ENCODE results near the gene OAS3. TPM values are rescaled to one million over a fixed set of nuclear protein-coding genes. Genes with fewer than 3 reads are reported as not detected.

The OAS3 gene
- total and polyA plus RNA-seq, 8 donors = 1.7 to 8.8 (median 3.6) TPM

DNA sequence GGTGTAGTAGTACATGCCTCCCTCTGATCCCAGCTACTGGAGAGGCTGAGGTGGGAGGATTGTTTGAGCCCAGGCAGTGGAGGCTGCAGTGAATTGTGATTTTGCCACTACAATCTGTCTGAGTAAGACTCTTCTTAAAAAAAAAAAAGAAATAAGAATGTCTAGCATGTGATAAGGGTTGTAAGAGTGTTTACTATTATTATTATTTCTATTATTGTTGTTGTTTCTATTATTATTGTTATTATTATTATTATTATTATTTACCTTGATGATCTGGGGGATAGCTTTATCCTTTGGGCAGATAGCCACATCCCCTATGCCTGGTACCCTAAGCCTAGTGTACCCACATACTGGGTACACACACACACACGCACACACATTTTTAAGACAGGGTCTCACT is 4.3 kb downstream of the OAS3 start:
- no peak for DNase-seq
- no peak for FAIRE-seq
- no peaks in the 10 kb centered on the region for H3K36me3 ChIP-seq
- no peak for ATAC-seq
- intact Hi-C loops (cut with DNase I) = no loop called here
- H3K27ac ChIP-seq = no peak overlapping the region
- peaks cover 0 to 10% (median 6%) of the 10 kb centered on the region in 3 donors for H3K4me1 ChIP-seq
- H3K27me3 ChIP-seq = no peaks in the 10 kb centered on the region
- H3K4me3 ChIP-seq = no peak overlapping the region
- WGBS, 2 donors = 94 to 100% methylated on average over 1 of the region's 1 CpG
- TF ChIP-seq, protein P1, sequence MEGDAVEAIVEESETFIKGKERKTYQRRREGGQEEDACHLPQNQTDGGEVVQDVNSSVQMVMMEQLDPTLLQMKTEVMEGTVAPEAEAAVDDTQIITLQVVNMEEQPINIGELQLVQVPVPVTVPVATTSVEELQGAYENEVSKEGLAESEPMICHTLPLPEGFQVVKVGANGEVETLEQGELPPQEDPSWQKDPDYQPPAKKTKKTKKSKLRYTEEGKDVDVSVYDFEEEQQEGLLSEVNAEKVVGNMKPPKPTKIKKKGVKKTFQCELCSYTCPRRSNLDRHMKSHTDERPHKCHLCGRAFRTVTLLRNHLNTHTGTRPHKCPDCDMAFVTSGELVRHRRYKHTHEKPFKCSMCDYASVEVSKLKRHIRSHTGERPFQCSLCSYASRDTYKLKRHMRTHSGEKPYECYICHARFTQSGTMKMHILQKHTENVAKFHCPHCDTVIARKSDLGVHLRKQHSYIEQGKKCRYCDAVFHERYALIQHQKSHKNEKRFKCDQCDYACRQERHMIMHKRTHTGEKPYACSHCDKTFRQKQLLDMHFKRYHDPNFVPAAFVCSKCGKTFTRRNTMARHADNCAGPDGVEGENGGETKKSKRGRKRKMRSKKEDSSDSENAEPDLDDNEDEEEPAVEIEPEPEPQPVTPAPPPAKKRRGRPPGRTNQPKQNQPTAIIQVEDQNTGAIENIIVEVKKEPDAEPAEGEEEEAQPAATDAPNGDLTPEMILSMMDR (IDR thresholded peaks at IDR 0.05) = no peak
- no peaks in the 10 kb centered on the region for H3K9me3 ChIP-seq

GRCh38 chr12:112944024-112944690 is 5.9 kb downstream of the OAS3 start:
- no peak overlapping the region for H3K4me3 ChIP-seq
- no peaks in the 10 kb centered on the region for H3K36me3 ChIP-seq
- TF ChIP-seq, protein P1 (IDR thresholded peaks at IDR 0.05) = no peak
- no peak overlapping the region for H3K27ac ChIP-seq
- intact Hi-C loops (cut with DNase I) = no loop called here
- DNase-seq (no peak), FAIRE-seq (no peak), ATAC-seq (no peak)
- H3K27me3 ChIP-seq = no peaks in the 10 kb centered on the region
- WGBS, 2 donors = 96 to 97% methylated on average over 15 of the region's 15 CpGs
- peaks cover 0 to 6% (median 1%) of the 10 kb centered on the region in 3 donors for H3K4me1 ChIP-seq
- H3K9me3 ChIP-seq = no peaks in the 10 kb centered on the region

DNA sequence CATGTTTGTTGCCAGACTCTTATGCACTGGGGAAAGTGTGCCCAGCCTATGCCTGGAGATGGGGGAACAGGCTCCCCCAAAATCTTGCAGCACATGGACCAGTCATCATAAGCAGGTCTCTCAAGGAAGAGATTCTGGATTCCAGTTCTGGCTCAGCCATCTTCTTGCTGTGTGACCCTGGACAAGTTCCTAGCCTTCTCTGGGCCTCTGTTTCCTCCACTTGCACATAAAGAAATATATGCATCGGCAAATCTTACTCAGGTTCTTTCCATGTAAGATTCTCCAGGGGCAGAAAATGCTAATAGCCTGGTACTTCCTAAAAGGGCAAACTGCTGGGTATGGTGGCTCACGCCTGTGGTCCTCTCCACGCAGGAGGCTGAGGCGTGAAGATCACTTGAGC is 7.2 kb downstream of the OAS3 start:
- no peaks in the 10 kb centered on the region for H3K9me3 ChIP-seq
- 94 to 98% methylated on average over 4 of the region's 4 CpGs for WGBS, 2 donors
- TF ChIP-seq, protein P1 (IDR thresholded peaks at IDR 0.05) = no peak
- FAIRE-seq (no peak), DNase-seq (no peak), ATAC-seq (no peak)
- intact Hi-C loops (cut with DNase I) = no loop called here
- H3K27me3 ChIP-seq = no peaks in the 10 kb centered on the region
- H3K4me3 ChIP-seq = no peak overlapping the region
- no peak overlapping the region for H3K27ac ChIP-seq
- no peaks in the 10 kb centered on the region for H3K4me1 ChIP-seq
- H3K36me3 ChIP-seq = no peaks in the 10 kb centered on the region

DNA sequence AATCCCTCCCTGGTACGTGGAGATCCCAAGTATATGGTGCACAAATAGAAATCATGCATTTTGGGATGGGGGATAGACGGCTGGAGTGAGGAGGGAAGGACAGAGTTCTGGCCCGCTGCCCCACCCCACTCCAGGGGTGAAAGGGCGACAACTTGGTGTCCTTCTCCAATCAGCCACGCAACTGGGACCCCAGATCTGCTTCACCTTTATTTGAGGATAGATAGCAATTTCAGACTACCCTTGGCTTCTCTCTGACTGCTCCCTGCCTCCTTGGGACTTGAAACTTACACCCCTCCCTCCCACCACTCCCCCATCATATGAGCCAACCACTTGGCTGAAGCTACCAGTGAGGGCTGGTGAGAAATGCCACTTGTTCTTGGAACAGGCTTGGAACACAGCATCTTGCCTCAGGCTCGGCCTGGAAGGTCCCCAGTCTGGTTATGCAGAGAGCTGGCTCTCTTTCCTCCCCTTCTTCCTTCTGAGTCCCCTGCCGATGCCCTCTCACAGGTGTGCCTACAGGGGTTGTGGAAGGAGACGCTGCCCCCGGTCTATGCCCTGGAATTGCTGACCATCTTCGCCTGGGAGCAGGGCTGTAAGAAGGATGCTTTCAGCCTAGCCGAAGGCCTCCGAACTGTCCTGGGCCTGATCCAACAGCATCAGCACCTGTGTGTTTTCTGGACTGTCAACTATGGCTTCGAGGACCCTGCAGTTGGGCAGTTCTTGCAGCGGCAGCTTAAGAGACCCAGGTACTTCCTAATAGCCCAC is 8.1 kb downstream of the OAS3 start:
- Histone ChIP-seq H3K4me1 (no peaks in the 10 kb centered on the region), H3K27me3 (no peaks in the 10 kb centered on the region), H3K36me3 (peaks cover 0 to 7% (median 0%) of the 10 kb centered on the region in 3 donors), H3K27ac (no peak overlapping the region), H3K9me3 (no peaks in the 10 kb centered on the region), H3K4me3 (no peak overlapping the region)
- intact Hi-C loops (cut with DNase I) = no loop called here
- 90% methylated on average over 13 to 14 of the region's 14 CpGs for WGBS, 2 donors
- DNase-seq (no peak), FAIRE-seq (no peak), ATAC-seq (no peak)
- TF ChIP-seq, protein P1 (IDR thresholded peaks at IDR 0.05) = no peak

- peaks cover 0 to 7% (median 0%) of the 10 kb centered on the region in 3 donors for H3K36me3 ChIP-seq
- DNase-seq = no peak
- no peaks in the 10 kb centered on the region for H3K9me3 ChIP-seq
- FAIRE-seq = no peak
- H3K4me3 ChIP-seq = no peak overlapping the region
- H3K4me1 ChIP-seq = no peaks in the 10 kb centered on the region
- intact Hi-C loops (cut with DNase I) = no loop called here
- H3K27ac ChIP-seq = no peak overlapping the region
- no peaks in the 10 kb centered on the region for H3K27me3 ChIP-seq
- TF ChIP-seq, protein P1 (IDR thresholded peaks at IDR 0.05) = no peak
- no peak for ATAC-seq
- 40 to 50% methylated on average over 1 of the region's 1 CpG for WGBS, 2 donors
These were observed 9.0 kb downstream of the OAS3 start for GRCh38 chr12:112947314-112947713.
